Astrocyte (in vitro differentiated cells and primary cell): ENCODE results near the gene STRN4.

Source experiments
- EZH2 ChIP-seq: IDR thresholded peaks from 2 replicates; pipeline ENCODE4 v1.6.1; 2012; ENCODE audit warnings: mild to moderate bottlenecking, low read length, inconsistent platforms; ENCODE audit not compliant: insufficient read depth
- TF ChIP-seq, protein P1 (sequence below): IDR thresholded peaks from 2 replicates; pipeline ENCODE4 v1.5.1; 2011; ENCODE audit warnings: low read depth, mild to moderate bottlenecking, inconsistent platforms, low read length, moderate library complexity; ENCODE audit not compliant: insufficient read depth

DNA sequence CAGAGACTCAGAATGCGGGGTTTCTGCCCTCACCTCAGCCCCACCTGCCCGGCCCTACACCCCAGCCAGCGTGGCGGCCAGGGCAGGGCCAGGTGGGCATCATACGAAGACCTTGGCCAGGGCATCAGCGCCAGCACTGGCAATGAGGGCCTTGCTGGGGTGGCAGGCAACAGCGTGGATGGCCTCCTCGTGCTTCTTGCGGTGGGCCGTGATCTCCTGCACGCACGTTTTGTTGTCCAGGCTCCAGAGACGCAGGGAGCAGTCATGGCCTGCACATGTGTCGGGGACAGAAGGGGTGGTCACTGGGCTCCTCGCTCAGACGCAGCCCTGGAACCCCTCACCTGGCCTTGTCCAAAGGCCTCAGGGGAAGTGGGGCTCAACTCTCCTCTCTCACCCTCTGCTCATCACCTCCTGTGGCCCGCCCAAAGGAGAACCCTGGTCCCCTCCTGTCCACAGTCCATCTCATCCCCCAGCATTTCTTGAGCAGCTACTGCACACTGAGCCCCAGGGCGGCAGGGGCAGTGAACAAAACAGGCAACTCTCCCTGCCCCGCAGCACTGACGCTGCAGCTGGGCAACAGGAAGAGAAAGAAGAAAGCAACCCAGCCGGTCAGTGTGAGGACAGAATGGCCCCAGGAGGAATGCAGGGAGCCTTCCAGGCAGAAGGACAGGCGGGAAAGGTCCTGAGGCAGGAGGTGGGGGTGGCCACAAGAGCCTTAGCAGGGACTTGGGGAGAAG, 25.6 kb downstream of the STRN4 start:
- TF ChIP-seq, protein P1, sequence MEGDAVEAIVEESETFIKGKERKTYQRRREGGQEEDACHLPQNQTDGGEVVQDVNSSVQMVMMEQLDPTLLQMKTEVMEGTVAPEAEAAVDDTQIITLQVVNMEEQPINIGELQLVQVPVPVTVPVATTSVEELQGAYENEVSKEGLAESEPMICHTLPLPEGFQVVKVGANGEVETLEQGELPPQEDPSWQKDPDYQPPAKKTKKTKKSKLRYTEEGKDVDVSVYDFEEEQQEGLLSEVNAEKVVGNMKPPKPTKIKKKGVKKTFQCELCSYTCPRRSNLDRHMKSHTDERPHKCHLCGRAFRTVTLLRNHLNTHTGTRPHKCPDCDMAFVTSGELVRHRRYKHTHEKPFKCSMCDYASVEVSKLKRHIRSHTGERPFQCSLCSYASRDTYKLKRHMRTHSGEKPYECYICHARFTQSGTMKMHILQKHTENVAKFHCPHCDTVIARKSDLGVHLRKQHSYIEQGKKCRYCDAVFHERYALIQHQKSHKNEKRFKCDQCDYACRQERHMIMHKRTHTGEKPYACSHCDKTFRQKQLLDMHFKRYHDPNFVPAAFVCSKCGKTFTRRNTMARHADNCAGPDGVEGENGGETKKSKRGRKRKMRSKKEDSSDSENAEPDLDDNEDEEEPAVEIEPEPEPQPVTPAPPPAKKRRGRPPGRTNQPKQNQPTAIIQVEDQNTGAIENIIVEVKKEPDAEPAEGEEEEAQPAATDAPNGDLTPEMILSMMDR, result no peak
- TF ChIP-seq EZH2, result no peak
